ENCODE results near the gene GLRX5.
"Not testable (repeated sequence)": the region's sequence is repeated elsewhere in the genome, so short reads cannot be mapped to it uniquely, and the experiment has no call there.

The GLRX5 gene

DNA sequence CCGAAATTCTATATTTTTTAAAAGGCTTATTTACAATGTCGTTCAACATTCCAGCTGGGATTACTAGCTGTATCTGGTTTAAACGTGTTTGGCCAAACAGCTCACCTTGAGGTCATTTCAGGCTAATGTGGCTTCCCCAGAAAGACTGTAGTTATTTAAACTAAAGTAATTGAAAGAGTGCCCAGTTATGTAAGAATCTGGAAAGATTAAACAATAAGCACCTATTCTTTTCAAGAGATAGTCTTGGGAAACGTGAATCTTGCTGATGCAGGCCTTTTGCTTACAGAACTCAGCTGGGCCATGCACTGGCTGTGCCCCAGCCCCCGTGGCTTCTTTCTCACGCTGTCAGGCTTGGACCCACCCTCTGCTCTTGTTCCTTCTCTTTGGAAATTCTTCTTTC is 24.4 kb downstream of the GLRX5 start:
- no peak for DNase-seq (ENCODE audit: low spot score)

DNA sequence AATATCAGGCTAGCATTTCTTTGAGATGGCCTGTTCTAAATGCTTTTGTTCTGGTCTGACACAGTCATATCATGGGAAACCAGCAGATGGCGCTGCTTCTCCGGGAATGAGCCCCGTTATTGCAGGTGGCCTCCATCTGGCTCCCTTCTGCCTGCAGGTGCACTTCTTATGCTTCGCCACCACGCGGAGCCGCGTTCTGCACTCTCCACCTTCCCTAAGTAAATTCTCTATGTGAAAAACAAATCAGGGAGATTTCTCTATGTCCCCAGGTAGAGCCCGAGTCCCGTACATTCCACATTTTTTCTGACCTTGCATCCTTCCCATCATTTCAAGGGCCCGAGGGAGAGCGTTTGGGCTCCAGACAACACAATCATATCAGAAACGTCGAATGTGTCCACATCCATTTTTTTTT is 26.2 kb downstream of the GLRX5 start:
- DNase-seq (ENCODE audit: low spot score): peak; percentile 77

DNA sequence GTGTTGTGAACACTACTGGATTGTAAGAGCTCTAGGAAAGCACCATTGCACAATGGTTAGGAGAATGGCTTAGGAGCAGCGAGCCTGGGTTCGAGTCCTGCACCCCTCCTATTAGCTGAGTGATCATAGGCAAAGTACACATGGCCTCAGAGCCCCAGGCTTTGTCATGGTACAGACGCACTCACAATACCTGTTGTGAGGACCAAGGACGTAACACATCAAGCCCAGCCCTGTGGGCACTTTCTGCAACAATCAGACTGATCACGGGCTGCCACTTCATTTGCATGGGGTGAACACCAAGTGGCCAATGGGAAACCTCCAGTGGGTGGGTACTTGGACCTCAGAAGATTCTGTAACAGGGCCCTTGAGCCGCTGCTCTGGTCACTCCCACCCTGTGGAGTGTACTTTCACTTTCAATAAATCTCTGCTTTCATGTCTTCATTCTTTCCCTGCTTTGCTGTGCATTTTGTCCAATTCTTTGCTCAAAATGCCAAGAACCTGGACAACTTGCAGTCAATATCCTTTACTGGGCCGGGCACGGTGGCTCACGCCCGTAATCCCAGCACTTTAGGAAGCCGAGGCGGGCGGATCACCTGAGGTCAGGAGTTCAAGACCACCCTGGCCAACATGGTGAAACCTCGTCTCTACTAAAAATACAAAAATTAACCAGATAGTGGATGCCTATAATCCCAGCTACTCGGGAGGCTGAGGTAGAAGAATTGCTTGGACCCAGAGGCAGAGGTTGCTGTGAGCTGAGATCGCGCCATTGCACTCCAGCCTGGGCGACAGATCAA is 28.2 kb downstream of the GLRX5 start:
- DNase-seq (ENCODE audit: low spot score): no peak

DNA sequence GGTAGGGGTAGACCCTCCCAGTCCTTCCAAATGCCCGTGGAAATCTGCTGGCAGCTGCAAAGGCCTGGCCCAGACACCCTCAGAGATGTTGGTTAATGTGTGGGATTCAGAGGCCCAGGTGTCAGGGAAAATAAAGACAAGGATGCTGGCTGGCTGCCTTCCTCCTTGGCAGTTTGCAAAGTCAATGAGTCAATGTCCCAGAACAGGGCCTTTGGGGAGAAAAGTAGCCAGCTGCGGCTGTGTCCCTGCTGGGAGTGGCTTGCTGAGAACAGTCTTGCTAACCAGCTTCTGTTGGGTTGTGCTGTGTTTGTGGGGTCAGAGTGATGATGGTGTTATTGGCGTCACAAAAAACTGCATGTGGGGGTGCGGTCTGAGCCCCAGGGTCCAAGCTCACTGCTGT is 29.2 kb downstream of the GLRX5 start:
- no peak for DNase-seq (ENCODE audit: low spot score)

DNA sequence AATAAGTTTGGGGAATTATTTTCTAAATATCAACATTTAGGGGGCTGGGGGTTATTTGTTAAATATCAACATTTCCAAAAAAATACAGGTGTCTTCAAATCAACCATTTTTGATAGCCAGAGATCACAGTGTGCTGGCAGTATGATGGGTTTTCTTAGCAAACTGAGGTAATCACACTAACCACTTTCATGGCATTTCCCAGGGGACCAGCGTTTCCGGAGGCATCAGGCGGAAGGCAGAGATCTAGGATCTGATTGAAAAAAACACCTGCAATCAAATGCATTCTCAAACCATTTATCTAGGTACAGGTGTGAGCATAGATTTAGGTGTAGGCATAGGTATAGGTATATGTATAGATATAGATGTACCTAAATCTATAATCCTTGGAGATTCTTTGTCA is 34.6 kb downstream of the GLRX5 start:
- no peak for DNase-seq (ENCODE audit: low spot score)

DNA sequence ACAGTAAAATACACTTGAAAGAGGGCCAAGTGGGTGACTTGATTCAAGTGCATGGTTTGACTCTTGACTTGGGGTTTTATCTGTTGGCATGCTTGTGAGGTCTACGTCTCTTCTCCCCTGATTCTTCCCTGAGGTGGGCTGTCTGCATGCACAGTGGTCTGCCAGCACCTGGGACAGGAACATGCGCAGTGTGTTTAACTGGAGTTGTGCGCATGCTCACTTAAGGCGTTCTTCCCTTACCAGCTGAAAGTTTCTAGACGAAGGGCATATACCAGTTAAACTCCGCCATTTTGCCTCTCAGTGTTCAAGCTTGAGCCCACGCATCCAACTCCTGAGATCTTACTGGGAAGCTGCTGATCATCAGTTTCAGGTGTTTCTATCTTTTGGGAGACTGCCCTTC is 38.5 kb downstream of the GLRX5 start:
- DNase-seq (ENCODE audit: low spot score): no peak

DNA sequence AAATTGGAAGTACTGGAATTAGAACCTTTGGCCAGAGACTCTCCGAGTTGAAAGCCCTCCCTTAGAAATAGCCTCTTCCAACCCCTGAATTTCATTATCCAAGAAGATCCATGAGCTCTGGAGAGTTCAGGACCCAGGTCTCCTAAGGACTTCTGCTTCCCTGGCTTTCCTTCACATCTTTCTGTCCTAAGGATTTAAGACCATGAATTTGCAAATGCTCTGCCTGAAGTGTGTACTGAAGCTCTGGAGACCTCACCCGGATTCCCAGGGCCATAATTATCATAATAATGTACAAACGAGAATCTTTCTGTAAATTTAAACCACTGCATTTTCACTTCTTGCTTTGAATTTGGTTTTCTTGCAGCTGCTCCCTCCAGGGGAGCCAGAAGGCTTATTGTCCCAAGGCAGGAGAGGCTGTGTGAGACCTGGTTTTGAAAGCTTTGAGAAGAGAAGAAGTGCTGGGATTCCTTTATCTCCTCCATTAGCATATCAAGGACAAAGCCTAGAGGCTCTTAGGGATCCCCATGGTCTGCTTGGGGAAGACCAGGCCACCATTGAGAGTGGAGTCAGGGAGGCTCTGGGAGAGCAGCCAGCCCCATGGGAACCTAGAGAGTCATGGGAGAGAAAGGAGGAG is 41.1 kb downstream of the GLRX5 start:
- DNase-seq (ENCODE audit: low spot score): no peak

DNA sequence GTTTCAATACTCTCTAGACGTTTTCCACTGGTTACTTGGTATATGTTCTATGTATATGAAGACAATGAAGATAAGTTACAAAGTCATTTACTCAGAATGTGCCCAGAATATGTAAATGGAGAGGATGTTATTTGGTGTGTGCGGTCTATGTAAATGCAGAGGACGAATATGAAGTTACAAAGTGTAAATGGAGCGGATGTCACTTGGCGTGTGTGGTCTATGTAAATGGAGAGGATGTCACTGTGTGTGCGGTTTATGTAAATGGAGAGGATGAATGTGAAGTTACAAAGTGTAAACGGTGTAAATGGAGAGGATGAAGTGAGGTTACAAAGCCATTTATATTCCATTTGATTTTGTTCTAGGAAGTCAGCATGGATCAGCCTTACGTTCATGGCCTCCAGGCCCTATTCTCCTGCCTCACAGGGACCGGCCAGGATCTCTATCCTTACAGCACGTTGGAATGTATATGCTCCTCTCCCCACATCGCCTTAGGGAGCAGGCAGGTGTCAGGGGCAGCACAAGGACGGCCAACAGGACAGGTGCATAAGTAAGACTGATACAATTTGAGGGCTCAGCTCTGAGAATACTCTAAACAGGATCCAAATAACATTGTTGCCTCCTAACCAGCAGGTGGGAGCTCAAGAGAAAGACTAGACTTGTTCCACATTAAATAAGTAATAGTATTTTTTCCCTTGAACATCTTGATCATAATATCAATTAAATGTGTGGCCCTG is 42.4 kb downstream of the GLRX5 start:
- DNase-seq (ENCODE audit: low spot score): no peak

DNA sequence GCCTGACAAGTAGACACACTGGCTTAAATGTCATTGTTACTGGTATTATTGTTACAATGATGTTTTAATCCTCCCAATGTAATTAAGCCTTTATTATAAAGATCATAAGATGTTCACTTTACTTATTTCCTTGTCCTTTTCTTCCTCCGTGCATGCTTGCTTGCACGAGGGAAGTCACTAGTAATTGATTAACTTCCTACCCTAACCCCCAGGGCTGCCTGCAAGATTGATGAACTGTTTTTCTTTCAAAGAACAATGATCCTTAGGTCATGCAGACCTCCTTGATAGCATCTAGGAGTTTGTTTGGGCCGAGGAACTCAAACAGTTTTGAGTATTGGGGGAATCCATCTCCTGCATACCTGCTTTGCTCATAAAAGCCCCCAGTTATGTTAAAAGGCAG is 43.0 kb downstream of the GLRX5 start:
- no peak for DNase-seq (ENCODE audit: low spot score)

DNA sequence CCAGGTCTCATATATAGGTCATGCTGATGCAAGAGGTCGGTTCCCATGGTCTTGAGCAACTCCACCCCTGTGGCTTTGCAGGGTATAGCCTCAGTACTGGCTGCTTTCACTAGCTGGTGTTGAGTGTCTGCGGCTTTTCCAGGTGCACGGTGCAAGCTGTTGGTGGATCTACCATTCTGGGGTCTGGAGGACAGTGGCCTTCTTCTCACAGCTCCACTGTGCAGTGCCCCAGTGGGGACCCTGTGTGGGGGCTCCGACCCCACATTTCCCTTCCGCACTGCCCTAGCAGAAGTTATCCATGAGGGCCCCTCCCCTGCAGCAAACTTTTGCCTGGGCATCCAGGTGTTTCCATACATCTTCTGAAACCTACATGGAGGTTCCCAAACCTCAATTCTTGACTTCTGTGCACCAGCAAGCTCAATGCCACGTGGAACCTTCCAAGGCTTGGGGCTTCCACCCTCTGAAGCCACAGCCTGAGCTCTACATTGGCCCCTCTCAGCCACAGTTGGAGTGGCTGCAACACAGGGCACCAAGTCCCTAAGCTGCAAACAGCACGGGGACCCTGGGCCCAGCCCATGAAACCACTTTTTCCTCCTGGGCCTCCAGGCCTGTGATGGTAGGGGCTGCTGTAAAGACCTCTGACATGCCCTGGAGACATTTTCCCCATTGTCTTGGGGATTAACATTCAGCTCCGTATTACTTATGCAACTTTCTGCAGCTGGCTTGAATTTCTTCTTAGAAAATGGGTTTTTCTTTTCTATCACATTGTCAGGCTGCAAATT is 49.2 kb downstream of the GLRX5 start:
- DNase-seq (ENCODE audit: low spot score): not testable (repeated sequence)

DNA sequence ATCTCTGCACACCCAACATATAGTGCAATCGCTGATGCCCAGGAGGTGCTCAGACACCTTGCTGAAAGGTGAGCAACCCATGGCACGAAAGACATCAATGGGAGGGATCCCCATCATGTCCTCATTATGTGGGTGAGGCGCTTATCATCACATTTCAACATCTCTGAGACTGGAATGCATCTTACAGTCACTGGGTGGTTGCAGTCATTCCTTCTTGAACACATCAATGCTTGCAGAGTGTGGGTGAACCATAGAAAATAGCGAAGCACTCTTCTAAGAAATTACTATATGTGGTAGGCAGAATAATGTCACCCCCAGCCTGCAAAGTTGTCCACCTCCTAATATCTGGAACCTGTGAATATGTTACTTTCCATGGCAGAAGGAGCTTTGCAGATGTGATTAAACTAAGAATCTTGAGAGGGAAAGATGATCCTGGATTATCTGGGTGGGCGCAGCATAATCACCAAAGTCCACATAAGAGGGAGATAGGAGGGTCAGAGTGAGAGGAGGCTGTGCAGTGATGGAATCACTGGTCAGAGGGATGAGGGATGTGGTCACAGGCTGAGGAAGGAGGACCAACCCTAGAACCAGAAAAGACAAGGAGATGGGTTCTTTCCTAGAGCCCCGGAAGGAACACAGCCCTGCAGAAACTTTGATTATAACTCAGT is 51.2 kb downstream of the GLRX5 start:
- no peak for DNase-seq (ENCODE audit: low spot score)

DNA sequence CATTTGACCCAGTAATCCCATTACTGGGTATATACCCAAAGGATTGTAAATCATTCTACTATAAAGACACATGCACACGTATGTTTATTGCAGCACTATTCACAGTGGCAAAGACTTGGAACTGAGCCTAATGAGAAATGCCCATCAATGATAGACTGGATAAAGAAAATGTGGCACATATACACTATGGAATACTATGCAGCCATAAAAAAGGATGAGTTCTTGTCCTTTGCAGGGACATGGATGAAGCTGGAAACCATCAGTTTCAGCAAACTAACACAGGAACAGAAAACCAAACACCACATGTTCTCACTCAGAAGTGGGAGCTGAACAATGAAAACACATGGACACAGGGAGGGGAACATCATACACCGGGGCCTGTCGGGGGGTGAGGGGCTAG is 56.3 kb downstream of the GLRX5 start:
- DNase-seq (ENCODE audit: low spot score): not testable (repeated sequence)
